WTC11 (cell line): ENCODE results near the gene ADAMTS19.

ENCODE experiments used
- CBFB ChIP-seq: sonication (generic); formaldehyde crosslinking; IDR thresholded peaks from 2 replicates; pipeline ENCODE4 v1.8.1; 2022; ENCODE audit warnings: mild to moderate bottlenecking, low read depth, missing genetic modification reagents
- CREB1 ChIP-seq: sonication (generic); formaldehyde crosslinking; IDR thresholded peaks from 2 replicates; pipeline ENCODE4 v1.8.0; 2023; ENCODE audit warnings: mild to moderate bottlenecking, missing genetic modification reagents
- FOXP1 ChIP-seq: sonication (generic); formaldehyde crosslinking; IDR thresholded peaks from 2 replicates; pipeline ENCODE4 v1.8.0; 2022; ENCODE audit warnings: missing genetic modification reagents, mild to moderate bottlenecking, moderate library complexity, borderline replicate concordance
- ZBTB21 ChIP-seq: sonication (generic); formaldehyde crosslinking; IDR thresholded peaks from 2 replicates; pipeline ENCODE4 v1.8.1; 2023; ENCODE audit warnings: mild to moderate bottlenecking, missing genetic modification reagents, borderline replicate concordance
- ZNF121 ChIP-seq: sonication (generic); formaldehyde crosslinking; IDR thresholded peaks from 2 replicates; pipeline ENCODE4 v1.8.0; 2023; ENCODE audit warnings: missing genetic modification reagents
- TF ChIP-seq, protein P1 (sequence below): fragments of 200-600 bp; IDR thresholded peaks from 2 replicates; pipeline ENCODE4 v1.8.0; 2022; ENCODE audit warnings: antibody characterized with exemption

- TF ChIP-seq CREB1 (CRISPR knock-in tag) (no peak), CBFB (CRISPR knock-in tag) (no peak), ZBTB21 (no peak), FOXP1 (CRISPR knock-in tag) (no peak), ZNF121 (CRISPR knock-in tag) (no peak)
- TF ChIP-seq, protein P1, sequence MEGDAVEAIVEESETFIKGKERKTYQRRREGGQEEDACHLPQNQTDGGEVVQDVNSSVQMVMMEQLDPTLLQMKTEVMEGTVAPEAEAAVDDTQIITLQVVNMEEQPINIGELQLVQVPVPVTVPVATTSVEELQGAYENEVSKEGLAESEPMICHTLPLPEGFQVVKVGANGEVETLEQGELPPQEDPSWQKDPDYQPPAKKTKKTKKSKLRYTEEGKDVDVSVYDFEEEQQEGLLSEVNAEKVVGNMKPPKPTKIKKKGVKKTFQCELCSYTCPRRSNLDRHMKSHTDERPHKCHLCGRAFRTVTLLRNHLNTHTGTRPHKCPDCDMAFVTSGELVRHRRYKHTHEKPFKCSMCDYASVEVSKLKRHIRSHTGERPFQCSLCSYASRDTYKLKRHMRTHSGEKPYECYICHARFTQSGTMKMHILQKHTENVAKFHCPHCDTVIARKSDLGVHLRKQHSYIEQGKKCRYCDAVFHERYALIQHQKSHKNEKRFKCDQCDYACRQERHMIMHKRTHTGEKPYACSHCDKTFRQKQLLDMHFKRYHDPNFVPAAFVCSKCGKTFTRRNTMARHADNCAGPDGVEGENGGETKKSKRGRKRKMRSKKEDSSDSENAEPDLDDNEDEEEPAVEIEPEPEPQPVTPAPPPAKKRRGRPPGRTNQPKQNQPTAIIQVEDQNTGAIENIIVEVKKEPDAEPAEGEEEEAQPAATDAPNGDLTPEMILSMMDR: no peak
Measured at GRCh38 chr5:129500101-129500500, 40.0 kb downstream of the ADAMTS19 start.
